Hepatocyte (in vitro differentiated cells): ENCODE measurements around the gene NHSL2.

Source experiments
- CTCF ChIP-seq: fragments of 200-600 bp; sonication (generic); IDR thresholded peaks from 2 replicates; pipeline ENCODE4 v1.5.1; 2016; ENCODE audit warnings: antibody characterized with exemption, mild to moderate bottlenecking; ENCODE audit not compliant: poor library complexity
- EZH2 ChIP-seq: fragments of 200-600 bp; sonication (generic); IDR thresholded peaks from 2 replicates; pipeline ENCODE4 v1.6.1; 2016; ENCODE audit warnings: antibody characterized with exemption, mild to moderate bottlenecking, borderline replicate concordance
- EZH2phosphoT487 ChIP-seq: fragments of 200-600 bp; sonication (generic); IDR thresholded peaks from one replicate; pipeline ENCODE4 v1.6.1; 2018; ENCODE audit warnings: antibody characterized with exemption, mild to moderate bottlenecking, low read depth, moderate library complexity; ENCODE audit not compliant: unreplicated experiment, severe bottlenecking

GRCh38 chrX:72083291-72083690 lies 172.6 kb downstream of the NHSL2 start:
- TF ChIP-seq CTCF (no peak), EZH2phosphoT487 (no peak), EZH2 (no peak)
